Hematopoietic multipotent progenitor cell treated with erythropoietin and hydrocortisone succinate and interleukin-3 and kit ligand, for 15 days (in vitro differentiated cells): Measurements from ENCODE around the gene IL20RA.
A peak's percentile ranks its signal among the peaks of the same experiment; 100 is the strongest.
"Not testable (repeated sequence)": the region's sequence is repeated elsewhere in the genome, so short reads cannot be mapped to it uniquely, and the experiment has no call there.

Experiments used
- DNase-seq: peaks from one replicate; pipeline ENCODE4 v3.0.0-alpha.2; 2015; ENCODE audit warnings: low spot score

The IL20RA gene

DNA sequence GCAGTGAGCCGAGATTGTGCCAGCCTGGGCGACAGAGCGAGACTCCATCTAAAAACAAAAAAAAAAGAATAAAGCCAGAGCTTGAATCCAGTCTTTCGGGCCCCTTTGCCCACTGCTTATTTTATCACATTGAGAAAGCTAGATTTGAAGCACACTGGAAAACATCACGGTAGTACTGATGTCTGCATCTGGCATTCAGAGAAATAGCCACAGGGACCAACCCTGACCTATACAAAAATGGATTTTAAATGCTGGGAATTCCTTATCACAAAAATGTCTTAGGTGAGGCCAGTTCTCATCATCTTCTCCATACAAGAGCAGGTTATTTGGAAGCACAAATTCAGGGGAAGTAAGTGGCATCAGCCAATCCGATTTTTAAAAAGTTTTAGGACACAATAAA, 73.2 kb downstream of the IL20RA start:
- no peak for DNase-seq

- no peak for DNase-seq
Measured at GRCh38 chr6:136969930-136970329, 74.8 kb downstream of the IL20RA start.

DNA sequence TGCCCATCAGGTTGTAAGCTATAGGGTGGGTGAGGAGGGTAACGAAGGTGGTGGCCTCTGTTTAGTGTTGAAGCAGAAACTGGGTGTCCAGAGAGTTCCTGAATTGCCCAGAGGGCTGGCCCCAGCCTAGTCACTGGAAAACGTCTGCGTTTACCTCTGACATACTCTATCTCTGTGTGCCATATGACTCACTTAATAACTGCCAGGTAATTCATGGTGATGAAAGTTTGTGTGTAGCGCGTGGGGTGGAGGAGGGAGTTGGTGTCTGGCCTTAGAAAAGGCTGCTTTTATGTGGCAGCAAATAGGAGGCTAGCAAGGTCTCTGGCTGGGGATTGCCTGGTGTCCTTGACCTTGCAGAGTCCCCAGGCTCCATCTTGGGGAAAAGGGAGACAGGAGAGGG, 75.3 kb downstream of the IL20RA start:
- no peak for DNase-seq

DNA sequence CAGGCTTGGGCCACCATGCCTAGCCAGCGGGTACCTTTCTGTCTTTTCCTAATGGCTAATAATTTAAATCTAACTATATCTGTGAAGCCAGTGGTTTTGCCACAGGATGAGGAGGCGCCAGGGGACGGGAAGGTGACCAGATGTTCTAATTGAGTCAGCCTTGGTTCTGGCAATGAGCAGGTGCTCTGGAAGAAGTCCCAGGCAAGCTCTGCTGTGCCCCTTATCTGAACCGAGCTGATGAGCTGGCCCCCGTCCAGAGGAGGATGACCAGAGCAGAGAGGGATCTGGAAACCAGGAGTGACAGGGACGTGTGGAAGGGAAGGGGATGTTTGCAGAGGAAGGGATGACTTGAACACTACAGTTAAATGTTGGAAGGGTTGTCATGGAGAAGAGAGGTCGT, 75.9 kb downstream of the IL20RA start:
- DNase-seq = no peak

- peak; percentile 42 for DNase-seq
Measured at GRCh38 chr6:136967876-136968752, 76.7 kb downstream of the IL20RA start.

- DNase-seq = no peak
Measured at GRCh38 chr6:136964398-136964797, 80.4 kb downstream of the IL20RA start.

DNA sequence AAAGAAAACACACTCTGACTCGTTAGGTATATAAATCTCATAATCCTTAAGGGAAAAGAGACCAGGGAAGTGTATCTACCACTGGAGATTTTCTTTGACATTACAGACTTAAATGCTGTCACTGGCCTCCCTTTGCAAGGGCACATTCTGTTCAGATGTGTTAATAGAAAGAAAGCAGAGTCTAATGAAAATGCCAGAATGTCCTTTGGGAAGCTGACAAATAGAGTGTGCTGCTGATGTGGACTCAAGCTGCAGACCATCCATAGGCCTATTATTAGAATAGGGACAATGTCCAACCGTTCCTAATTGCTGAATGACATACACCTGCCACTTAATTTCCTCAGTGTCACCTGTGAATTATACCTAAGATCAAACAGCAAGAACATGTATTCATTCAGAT, 81.5 kb downstream of the IL20RA start:
- DNase-seq = no peak

- no peak for DNase-seq
Measured at GRCh38 chr6:136962661-136963060, 82.1 kb downstream of the IL20RA start.

DNA sequence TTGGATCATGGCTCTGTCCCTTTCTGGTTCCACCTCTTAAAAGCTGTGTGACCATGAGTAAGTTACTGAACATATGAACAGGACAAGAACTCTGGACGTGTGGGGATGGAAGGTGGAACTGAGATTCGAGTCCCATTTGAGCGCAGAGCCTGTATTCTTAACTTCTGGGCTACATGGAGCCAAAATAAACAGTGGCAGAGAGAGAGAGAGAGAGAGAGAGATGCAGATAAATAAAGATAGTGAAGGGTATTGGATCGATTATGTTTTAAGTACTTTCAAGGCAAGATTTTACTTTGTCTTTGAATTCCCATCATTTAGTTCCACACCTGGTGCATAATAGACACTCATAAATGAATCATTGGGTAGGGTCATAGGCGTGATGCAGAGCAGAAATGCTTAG, 82.9 kb downstream of the IL20RA start:
- DNase-seq = no peak

DNA sequence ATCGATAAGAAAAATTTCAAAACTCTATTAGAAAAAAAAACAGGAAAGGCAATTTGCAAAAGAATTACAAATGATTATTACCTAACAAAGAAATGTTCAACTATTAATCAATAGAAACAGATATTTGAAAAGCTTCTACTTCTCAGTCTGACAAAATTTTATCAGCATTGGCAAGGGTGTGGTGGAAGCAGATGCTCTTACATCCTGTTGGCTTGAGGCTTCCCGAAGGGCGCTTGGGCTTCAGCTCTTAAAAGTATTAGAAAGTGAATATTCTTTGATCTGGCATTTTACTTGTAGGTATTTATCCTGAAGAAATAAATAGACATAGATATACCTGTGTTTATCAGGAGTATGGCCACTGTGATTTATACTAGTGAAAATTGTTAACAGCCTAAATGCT, 84.0 kb downstream of the IL20RA start:
- no peak for DNase-seq

GRCh38 chr6:136959935-136960334, 84.8 kb downstream of the IL20RA start:
- DNase-seq = not testable (repeated sequence)

- no peak for DNase-seq
Measured at GRCh38 chr6:136959471-136959891, 85.3 kb downstream of the IL20RA start.

DNA sequence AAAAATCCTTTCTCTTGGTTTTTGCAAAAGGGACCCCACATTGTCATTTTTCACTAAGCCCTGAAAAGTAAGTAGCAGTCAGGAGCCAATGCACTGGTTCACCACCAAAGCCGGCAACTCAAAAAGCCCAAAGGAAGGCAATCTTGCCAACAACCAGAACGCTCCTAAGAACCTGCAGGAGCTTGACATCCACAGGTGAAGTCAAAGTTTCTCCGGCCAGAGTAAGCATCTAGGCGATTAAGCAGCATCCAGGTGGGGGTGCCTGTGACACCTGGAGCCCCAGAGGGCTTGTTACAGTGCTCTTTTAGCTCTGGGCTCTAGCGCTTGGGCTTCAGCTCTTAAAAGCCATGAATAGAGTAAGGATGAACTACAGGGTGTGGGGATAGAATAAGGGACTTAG, 86.6 kb downstream of the IL20RA start:
- DNase-seq = no peak

DNA sequence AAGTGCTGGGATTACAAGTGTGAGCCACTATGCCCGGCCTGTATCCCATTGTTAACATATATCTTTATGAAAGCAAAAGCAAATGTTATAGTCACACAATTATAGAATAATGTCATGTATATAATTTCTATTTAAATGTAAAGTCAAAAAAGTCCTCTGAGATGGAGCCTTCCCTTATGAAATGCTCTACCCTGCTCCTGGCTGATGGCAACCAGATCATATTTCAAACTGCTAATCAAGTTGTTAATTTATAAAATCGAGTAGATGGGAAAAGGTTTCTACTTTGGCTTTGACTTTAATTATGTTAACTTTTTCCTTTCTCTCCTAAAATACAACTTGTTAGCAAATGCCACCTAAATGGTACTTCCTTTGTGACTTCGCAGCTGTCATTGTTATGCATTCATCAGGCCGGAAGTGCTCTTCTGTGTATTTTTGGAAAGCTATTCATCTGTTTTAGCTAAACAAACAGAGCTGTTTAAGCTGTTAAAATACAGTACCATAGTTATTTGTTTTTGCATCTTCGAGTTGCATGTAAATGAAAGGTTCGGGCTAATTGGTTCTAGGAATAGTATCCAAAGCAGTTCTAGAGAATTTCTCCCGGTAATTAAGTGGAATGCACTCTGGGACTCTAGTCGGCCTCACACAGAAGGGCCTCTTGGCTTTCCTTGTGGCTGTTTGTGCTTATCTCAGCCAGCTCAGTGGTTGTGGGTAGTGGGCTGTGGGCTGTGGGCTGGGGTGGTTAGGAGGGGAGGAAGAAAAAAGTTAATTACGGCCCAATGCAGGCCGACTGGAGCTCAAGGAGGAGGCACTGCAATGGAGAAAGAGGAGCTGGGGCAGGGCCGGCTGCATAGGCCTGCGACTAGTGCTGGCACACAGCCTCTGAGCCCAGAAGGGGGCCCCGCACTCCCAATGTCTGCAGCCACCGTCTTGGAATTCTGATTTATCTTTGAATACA, 87.9 kb downstream of the IL20RA start:
- no peak for DNase-seq

- DNase-seq = no peak
Measured at GRCh38 chr6:136955123-136955522, 89.6 kb downstream of the IL20RA start.

GRCh38 chr6:136952714-136953260, 92.0 kb downstream of the IL20RA start:
- no peak for DNase-seq

DNA sequence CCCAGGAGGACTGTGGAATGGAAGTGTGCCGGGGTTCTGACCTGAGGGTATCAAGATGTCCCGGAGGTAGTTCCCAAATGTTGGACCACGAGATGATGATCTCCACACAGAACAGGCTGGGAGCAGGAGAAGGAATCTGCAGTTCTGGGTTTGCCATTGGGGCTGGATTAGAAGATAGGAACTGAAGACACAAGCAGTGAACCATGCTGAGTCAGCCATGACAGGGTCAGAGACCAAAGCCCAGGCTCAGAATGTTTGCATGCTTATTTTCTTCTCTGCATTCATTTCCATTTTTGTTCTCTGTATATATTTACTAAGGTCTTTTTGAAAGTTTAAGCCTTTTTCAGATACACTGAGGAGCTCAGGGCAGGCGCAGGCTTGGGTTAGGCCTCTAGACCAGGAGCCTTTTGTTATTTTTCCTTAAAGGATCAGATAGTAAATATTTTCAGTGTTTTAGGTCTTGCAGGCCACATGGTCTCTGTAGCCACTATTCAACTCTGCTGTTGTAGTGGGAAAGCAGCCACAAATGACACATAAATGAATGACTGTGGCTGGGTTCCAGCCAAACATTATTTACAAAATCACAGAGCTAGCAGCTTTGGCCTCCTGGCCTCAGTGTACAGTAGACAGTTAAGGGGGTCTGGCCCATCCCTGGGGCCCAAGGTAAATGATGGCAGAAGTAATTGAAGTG, 94.2 kb downstream of the IL20RA start:
- DNase-seq = no peak
